IPS-NIHi7 (cell line): Measurements from ENCODE around the gene CYP2B6.
"Not testable (repeated sequence)": the region's sequence is repeated elsewhere in the genome, so short reads cannot be mapped to it uniquely, and the experiment has no call there.

Experiments
- DNase-seq: peaks from one replicate; pipeline ENCODE4 v3.0.0; 2012; ENCODE audit warnings: mixed read lengths; ENCODE audit errors: extremely low spot score

The CYP2B6 gene

DNA sequence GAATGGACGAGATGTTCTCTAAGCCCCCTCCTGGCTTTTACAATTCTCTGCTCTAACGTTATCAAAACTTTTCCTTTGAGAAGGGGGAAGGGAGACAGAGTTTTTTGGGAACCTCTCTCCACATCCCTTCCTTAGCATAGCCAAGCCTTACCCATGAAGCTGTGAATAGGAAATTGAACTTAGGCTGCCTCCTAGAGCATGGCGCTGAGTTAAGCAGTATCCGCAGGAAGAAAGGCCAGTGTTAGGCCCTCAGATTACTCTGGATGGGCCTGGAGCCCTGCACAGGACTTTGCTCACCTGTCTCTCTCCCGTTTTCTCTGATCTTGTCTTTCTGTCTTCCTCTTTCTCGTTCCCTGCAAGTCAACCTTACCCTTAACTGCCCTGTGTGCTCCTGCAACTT lies 39.6 kb downstream of the CYP2B6 start:
- peak; percentile 64 for DNase-seq

DNA sequence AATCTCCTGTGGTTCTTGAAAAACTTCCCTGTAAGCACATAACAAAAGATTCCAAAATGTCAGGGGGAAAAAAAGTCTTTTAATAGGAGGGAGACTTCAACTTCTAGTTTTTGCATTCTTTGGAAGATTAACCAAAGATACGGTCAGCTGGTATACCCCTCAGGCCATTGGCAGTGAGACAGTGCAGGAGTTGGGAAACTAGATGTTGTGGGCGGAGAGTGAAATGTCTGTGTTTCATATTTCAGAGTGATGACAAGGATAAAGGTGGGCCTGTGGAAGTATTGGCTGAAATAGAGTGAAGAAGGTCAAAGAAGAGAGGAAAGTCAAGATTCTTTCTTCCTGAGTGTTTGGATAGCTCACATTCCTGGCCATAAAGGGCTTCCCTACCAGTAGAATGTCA lies 40.8 kb downstream of the CYP2B6 start:
- no peak for DNase-seq

DNA sequence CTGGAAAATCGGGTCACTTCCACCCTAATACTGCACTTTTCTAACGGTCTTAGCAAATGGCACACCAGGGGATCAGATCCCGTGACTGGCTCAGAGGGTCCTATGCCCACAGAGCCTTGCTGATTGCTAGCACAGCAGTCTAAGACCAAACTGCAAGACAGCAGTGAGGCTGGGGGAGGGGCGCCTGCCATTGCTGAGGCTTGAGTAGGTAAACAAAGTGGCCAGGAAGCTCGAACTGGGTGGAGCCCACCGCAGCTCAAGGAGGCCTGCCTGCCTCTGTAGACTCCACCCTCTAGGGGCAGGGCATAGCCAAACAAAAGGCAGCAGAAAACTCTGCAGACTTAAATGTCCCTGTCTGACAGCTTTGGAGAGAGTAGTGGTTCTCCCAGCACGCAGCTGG lies 42.2 kb downstream of the CYP2B6 start:
- not testable (repeated sequence) for DNase-seq

DNA sequence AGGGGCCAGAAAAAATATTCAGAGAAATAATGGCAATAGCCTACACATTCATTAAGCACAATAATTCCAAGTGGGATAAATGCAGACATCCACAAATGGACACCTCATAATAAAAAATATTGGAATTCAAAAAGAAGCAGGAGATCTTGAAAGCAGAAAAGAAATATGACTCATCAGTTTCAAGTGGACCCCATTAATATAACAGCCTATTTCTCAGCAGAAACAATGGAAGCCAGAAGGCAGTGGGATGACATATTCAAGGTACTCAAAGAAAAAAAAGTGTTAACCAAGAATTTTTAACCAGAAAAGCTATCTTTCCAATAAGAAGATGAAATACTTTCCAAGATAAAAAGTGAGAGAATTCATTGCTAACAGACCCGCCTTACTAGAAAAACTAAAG lies 48.7 kb downstream of the CYP2B6 start:
- no peak for DNase-seq

DNA sequence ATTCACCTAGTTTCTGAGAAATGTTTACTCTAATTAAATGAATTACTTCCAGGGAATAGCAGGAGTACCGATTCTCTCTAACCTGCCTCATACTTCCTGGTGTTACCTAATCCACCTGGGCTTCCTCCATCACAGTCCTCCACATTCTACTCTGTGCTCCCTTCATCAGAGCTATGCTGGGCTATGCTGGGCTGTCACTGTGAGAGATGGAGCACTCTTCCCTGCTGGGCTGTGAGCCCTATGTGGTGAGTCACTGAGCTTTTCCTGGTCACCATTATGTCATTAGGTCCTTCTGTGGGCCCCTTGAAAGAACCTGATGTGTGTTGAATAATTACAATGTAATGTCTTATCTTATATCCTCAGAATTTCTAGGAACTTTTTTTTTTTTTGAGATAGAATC lies 54.0 kb downstream of the CYP2B6 start:
- DNase-seq: not testable (repeated sequence)

DNA sequence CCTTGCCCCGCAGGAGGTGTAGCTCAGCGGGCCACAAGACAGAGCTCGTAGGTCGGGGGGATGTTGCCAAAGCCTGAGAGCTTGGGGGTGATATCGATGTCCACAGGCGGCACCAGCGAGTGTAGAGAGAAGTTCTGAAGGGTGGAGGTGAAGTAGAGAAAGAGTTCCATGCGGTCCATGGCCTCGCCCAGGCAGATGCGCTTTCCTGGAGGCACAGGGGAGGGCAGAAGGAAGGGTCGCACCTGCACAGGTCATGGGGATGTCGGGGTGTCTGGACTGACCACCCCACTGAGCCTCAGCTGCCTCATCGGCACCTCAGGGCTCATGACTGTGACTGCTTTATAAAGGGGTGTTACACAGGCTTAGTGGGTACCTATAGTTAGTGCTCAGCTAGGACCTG lies 59.3 kb downstream of the CYP2B6 start:
- DNase-seq: no peak

DNA sequence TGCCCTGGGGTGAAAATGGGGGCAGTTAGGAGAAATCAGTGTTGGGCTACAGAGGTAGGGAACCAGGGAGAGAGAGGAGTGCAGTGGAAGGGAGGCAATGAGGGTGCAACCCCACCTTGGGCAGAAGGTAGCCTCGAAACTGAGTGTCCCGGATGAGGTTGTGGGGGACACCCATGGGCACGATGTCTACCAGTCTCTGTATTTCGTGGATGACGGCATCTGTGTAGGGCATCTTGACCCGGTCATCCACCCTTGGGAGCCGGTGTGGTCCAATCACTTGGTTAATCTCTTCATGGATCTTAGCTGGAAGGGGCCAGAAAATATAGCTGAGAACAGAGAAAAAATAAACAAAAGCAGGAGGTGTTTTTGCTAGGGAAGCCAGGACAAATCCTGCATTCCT lies 61.1 kb downstream of the CYP2B6 start:
- DNase-seq: not testable (repeated sequence)

DNA sequence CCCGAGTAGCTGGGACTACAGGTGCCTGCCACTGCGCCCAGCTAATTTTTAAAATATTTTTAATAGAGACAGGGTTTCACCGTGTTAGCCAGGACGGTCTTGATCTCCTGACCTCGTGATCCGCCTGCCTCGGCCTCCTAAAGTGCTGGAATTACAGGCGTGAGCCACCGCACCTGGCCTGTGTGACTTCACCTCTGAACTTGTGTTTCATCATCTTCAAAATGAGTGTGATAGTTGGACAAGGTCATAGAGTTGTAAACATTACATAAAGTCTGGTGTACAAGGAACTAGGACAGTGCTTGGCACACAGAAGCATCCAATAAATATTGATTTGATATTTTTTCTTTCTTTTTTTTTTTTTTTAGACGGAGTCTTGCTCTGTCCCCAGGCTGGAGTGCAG lies 62.2 kb downstream of the CYP2B6 start:
- DNase-seq: not testable (repeated sequence)

DNA sequence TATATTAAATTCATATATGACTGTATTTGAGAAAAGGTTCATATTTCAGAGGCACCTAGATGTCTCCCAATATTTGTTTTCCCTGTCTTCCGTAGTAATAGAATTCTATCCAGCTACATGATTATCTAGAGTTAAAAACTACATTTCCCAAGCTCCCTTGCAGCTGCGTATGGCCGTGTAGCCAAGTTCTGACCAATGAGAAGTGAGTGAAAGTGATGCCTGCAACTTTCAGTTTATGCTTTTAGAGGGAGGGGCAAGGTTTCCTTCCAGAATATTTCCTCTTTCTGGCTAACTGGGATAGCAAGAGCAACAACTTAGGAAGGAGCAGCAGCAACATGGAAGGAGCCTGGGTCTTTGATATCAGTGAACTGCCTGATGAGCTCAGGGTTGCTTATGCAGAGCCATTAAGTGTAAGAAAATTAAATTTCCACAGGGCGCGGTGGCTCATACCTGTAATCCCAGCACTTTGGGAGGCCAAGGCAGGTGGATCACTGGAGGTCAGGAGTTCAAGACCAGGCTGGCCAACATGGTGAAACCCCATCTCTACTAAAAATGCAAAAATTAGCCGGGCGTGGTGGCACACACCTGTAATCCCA lies 74.0 kb downstream of the CYP2B6 start:
- DNase-seq: peak; percentile 77
